ENCODE measurements around the gene IL19.

DNA sequence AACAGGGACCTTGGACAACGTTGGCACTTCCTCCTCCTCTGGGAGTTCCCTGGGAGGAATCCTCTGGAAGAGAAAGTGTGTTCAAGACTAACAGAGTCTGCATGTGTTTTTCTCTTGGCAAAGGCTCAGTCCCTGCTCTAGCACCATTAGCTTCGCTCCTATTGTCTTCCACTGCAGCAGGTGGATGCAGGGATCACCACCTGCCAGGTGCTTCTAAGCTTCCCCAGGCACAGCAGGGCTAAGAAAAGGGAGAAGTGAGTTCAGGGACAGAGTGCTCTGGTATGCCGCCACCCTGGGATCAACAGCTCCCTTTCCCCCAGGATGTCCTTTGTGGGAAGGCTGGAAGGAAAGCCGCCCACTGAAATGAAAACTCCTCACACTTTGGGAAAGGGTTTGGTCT, 50.9 kb downstream of the IL19 start:
- TF ChIP-seq, protein P1, sequence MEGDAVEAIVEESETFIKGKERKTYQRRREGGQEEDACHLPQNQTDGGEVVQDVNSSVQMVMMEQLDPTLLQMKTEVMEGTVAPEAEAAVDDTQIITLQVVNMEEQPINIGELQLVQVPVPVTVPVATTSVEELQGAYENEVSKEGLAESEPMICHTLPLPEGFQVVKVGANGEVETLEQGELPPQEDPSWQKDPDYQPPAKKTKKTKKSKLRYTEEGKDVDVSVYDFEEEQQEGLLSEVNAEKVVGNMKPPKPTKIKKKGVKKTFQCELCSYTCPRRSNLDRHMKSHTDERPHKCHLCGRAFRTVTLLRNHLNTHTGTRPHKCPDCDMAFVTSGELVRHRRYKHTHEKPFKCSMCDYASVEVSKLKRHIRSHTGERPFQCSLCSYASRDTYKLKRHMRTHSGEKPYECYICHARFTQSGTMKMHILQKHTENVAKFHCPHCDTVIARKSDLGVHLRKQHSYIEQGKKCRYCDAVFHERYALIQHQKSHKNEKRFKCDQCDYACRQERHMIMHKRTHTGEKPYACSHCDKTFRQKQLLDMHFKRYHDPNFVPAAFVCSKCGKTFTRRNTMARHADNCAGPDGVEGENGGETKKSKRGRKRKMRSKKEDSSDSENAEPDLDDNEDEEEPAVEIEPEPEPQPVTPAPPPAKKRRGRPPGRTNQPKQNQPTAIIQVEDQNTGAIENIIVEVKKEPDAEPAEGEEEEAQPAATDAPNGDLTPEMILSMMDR (conservative IDR thresholded peaks at IDR 0.05; ENCODE audit: low read length) = no peak
- TF ChIP-seq EZH2phosphoT487 (IDR thresholded peaks at IDR 0.05; ENCODE audit: borderline replicate concordance) = no peak

Data from Loucy (cell line).